Measurements from ENCODE around the gene STAU1.
A peak's percentile ranks its signal among the peaks of the same experiment; 100 is the strongest.

STAU1 gene

DNA sequence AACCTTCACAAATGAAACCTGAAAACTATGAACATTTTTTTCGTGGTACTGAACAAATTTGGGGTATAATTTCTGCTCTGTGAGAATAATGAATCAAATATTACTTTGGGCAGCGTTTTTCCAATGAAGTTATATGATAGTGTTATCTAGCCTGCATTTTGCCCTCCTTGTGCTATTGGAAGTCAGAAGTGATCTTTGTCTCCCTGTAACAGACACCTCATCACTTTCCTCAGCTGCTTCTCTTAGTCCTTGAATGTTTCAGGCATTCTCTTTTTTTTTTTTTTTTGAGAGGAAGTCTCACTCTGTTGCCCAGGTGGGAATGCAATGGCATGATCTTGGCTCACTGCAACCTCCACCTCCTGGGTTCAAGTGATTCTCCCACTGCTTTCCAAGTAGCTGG lies 41.2 kb upstream of the STAU1 start:
- no peaks in the 10 kb centered on the region for H3K79me2 ChIP-seq (ENCODE audit: control insufficient read depth, insufficient read depth, low read length, poor library complexity)
- H3K4me1 ChIP-seq (ENCODE audit: control insufficient read depth in 1 of 2, insufficient read depth in 2 of 2, low read length in 2 of 2) = peaks cover 11 to 18% of the 10 kb centered on the region in 2 experiments
- no peak overlapping the region for H3K23ac ChIP-seq (ENCODE audit: low read length)
- no peak overlapping the region for H2BK120ac ChIP-seq (ENCODE audit: insufficient read depth, low read length, poor library complexity)
- no peak overlapping the region for H3K4me3 ChIP-seq (ENCODE audit: low read depth, low read length)
- peaks cover 45 to 52% of the 10 kb centered on the region in 2 experiments for H3K36me3 ChIP-seq (ENCODE audit: control insufficient read depth in 1 of 2, insufficient read depth in 2 of 2, low read length in 2 of 2)
- H3K4ac ChIP-seq (ENCODE audit: low read depth, low read length) = no peak overlapping the region
- H3K14ac ChIP-seq (ENCODE audit: low read length) = no peak overlapping the region
- no peak overlapping the region for H2AFZ ChIP-seq (ENCODE audit: insufficient read depth, low read length, poor library complexity)
- H4K8ac ChIP-seq (ENCODE audit: low read depth, low read length) = no peak overlapping the region
- no peak overlapping the region for H2AK5ac ChIP-seq (ENCODE audit: low read length)
- H3K27me3 ChIP-seq (ENCODE audit: insufficient read depth, low read length) = no peaks in the 10 kb centered on the region
- no peak overlapping the region for H3K9ac ChIP-seq (ENCODE audit: low read length)
- no peak overlapping the region for H3K4me2 ChIP-seq (ENCODE audit: low read length)
- no CpG with 5 or more reads among the region's 2 CpGs for WGBS (ENCODE audit: extremely low coverage, insufficient coverage, insufficient read length)
- H4K12ac ChIP-seq (ENCODE audit: low read depth, low read length) = no peak overlapping the region
- no peak overlapping the region for H3K18ac ChIP-seq (ENCODE audit: low read length)
- H3K27ac ChIP-seq (ENCODE audit: low read depth, low read length) = no peak overlapping the region
- H4K91ac ChIP-seq (ENCODE audit: low read depth, low read length) = no peak overlapping the region
- H2BK5ac ChIP-seq (ENCODE audit: low read depth, low read length, poor library complexity) = no peak overlapping the region
- H3K79me1 ChIP-seq (ENCODE audit: low read length) = peaks cover 6% of the 10 kb centered on the region
- DNase-seq = no peak
- H2BK12ac ChIP-seq (ENCODE audit: low read length) = no peak overlapping the region
- peaks cover 4% of the 10 kb centered on the region for H3K9me3 ChIP-seq (ENCODE audit: insufficient read depth, low read depth, low read length)

- Histone ChIP-seq H3K27me3 (ENCODE audit: insufficient read depth, low read length) (no peaks in the 10 kb centered on the region), H3K27ac (ENCODE audit: low read depth, low read length) (no peak overlapping the region), H2BK5ac (ENCODE audit: low read depth, low read length, poor library complexity) (no peak overlapping the region), H3K4me3 (ENCODE audit: low read depth, low read length) (no peak overlapping the region), H3K23ac (ENCODE audit: low read length) (no peak overlapping the region), H3K79me1 (ENCODE audit: low read length) (peaks cover 6% of the 10 kb centered on the region), H2AK5ac (ENCODE audit: low read length) (no peak overlapping the region), H3K4me1 (ENCODE audit: control insufficient read depth in 1 of 2, insufficient read depth in 2 of 2, low read length in 2 of 2) (peaks cover 11 to 18% of the 10 kb centered on the region in 2 experiments), H3K4ac (ENCODE audit: low read depth, low read length) (no peak overlapping the region), H2AFZ (ENCODE audit: insufficient read depth, low read length, poor library complexity) (no peak overlapping the region), H4K12ac (ENCODE audit: low read depth, low read length) (no peak overlapping the region), H3K18ac (ENCODE audit: low read length) (no peak overlapping the region), H3K79me2 (ENCODE audit: control insufficient read depth, insufficient read depth, low read length, poor library complexity) (no peaks in the 10 kb centered on the region), H3K36me3 (ENCODE audit: control insufficient read depth in 1 of 2, insufficient read depth in 2 of 2, low read length in 2 of 2) (peaks cover 45 to 53% of the 10 kb centered on the region in 2 experiments), H4K91ac (ENCODE audit: low read depth, low read length) (no peak overlapping the region), H3K4me2 (ENCODE audit: low read length) (no peak overlapping the region), H3K9me3 (ENCODE audit: insufficient read depth, low read depth, low read length) (peaks cover 4% of the 10 kb centered on the region), H3K14ac (ENCODE audit: low read length) (no peak overlapping the region), H4K8ac (ENCODE audit: low read depth, low read length) (no peak overlapping the region), H3K9ac (ENCODE audit: low read length) (no peak overlapping the region), H2BK120ac (ENCODE audit: insufficient read depth, low read length, poor library complexity) (no peak overlapping the region), H2BK12ac (ENCODE audit: low read length) (no peak overlapping the region)
- DNase-seq = no peak
- WGBS (ENCODE audit: extremely low coverage, insufficient coverage, insufficient read length) = no CpG with 5 or more reads among the region's 9 CpGs
Measured at GRCh38 chr20:49228676-49229075, 40.5 kb upstream of the STAU1 start.

- no peak overlapping the region for H3K14ac ChIP-seq (ENCODE audit: low read length)
- H3K79me2 ChIP-seq (ENCODE audit: control insufficient read depth, insufficient read depth, low read length, poor library complexity) = no peaks in the 10 kb centered on the region
- H2BK12ac ChIP-seq (ENCODE audit: low read length) = no peak overlapping the region
- H4K91ac ChIP-seq (ENCODE audit: low read depth, low read length) = no peak overlapping the region
- H4K12ac ChIP-seq (ENCODE audit: low read depth, low read length) = no peak overlapping the region
- H3K23ac ChIP-seq (ENCODE audit: low read length) = no peak overlapping the region
- H3K27me3 ChIP-seq (ENCODE audit: insufficient read depth, low read length) = no peaks in the 10 kb centered on the region
- no peak overlapping the region for H3K18ac ChIP-seq (ENCODE audit: low read length)
- H3K4me1 ChIP-seq (ENCODE audit: control insufficient read depth in 1 of 2, insufficient read depth in 2 of 2, low read length in 2 of 2) = peaks cover 8 to 9% of the 10 kb centered on the region in 2 experiments
- H2BK120ac ChIP-seq (ENCODE audit: insufficient read depth, low read length, poor library complexity) = no peak overlapping the region
- H3K36me3 ChIP-seq (ENCODE audit: control insufficient read depth in 1 of 2, insufficient read depth in 2 of 2, low read length in 2 of 2) = peaks cover 51 to 60% of the 10 kb centered on the region in 2 experiments
- no peak overlapping the region for H3K4me3 ChIP-seq (ENCODE audit: low read depth, low read length)
- peaks cover 6% of the 10 kb centered on the region for H3K79me1 ChIP-seq (ENCODE audit: low read length)
- H3K9me3 ChIP-seq (ENCODE audit: insufficient read depth, low read depth, low read length) = peaks cover 4% of the 10 kb centered on the region
- WGBS (ENCODE audit: extremely low coverage, insufficient coverage, insufficient read length) = no CpG with 5 or more reads among the region's 7 CpGs
- no peak overlapping the region for H3K4me2 ChIP-seq (ENCODE audit: low read length)
- H4K8ac ChIP-seq (ENCODE audit: low read depth, low read length) = no peak overlapping the region
- H3K4ac ChIP-seq (ENCODE audit: low read depth, low read length) = no peak overlapping the region
- H3K9ac ChIP-seq (ENCODE audit: low read length) = no peak overlapping the region
- no peak overlapping the region for H2BK5ac ChIP-seq (ENCODE audit: low read depth, low read length, poor library complexity)
- H2AFZ ChIP-seq (ENCODE audit: insufficient read depth, low read length, poor library complexity) = no peak overlapping the region
- H3K27ac ChIP-seq (ENCODE audit: low read depth, low read length) = no peak overlapping the region
- no peak overlapping the region for H2AK5ac ChIP-seq (ENCODE audit: low read length)
- no peak for DNase-seq
Measured at GRCh38 chr20:49225896-49226295, 37.8 kb upstream of the STAU1 start.

GRCh38 chr20:49219924-49220831 lies 32.0 kb upstream of the STAU1 start:
- no CpG with 5 or more reads among the region's 28 CpGs for WGBS (ENCODE audit: extremely low coverage, insufficient coverage, insufficient read length)
- peaks cover 11% of the 10 kb centered on the region for H3K79me2 ChIP-seq (ENCODE audit: control insufficient read depth, insufficient read depth, low read length, poor library complexity)
- peaks cover 5 to 11% of the 10 kb centered on the region in 2 experiments for H3K4me1 ChIP-seq (ENCODE audit: control insufficient read depth in 1 of 2, insufficient read depth in 2 of 2, low read length in 2 of 2)
- peaks cover 29 to 33% of the 10 kb centered on the region in 2 experiments for H3K36me3 ChIP-seq (ENCODE audit: control insufficient read depth in 1 of 2, insufficient read depth in 2 of 2, low read length in 2 of 2)
- H3K9ac ChIP-seq (ENCODE audit: low read length) = peak overlapping the region; percentile 87
- H4K12ac ChIP-seq (ENCODE audit: low read depth, low read length) = no peak overlapping the region
- H2BK12ac ChIP-seq (ENCODE audit: low read length) = no peak overlapping the region
- peak overlapping the region; percentile 90 for H3K4me3 ChIP-seq (ENCODE audit: low read depth, low read length)
- no peak overlapping the region for H3K27ac ChIP-seq (ENCODE audit: low read depth, low read length)
- H3K4ac ChIP-seq (ENCODE audit: low read depth, low read length) = peak overlapping the region; percentile 28
- H3K4me2 ChIP-seq (ENCODE audit: low read length) = peak overlapping the region; percentile 80
- H3K18ac ChIP-seq (ENCODE audit: low read length) = no peak overlapping the region
- peak overlapping the region; percentile 30 for H2AFZ ChIP-seq (ENCODE audit: insufficient read depth, low read length, poor library complexity)
- DNase-seq = no peak
- no peak overlapping the region for H2BK120ac ChIP-seq (ENCODE audit: insufficient read depth, low read length, poor library complexity)
- H4K91ac ChIP-seq (ENCODE audit: low read depth, low read length) = peak overlapping the region; percentile 31
- no peaks in the 10 kb centered on the region for H3K27me3 ChIP-seq (ENCODE audit: insufficient read depth, low read length)
- H3K79me1 ChIP-seq (ENCODE audit: low read length) = peaks cover 6% of the 10 kb centered on the region
- H4K8ac ChIP-seq (ENCODE audit: low read depth, low read length) = no peak overlapping the region
- no peak overlapping the region for H2AK5ac ChIP-seq (ENCODE audit: low read length)
- no peak overlapping the region for H3K14ac ChIP-seq (ENCODE audit: low read length)
- H3K9me3 ChIP-seq (ENCODE audit: insufficient read depth, low read depth, low read length) = no peaks in the 10 kb centered on the region
- H3K23ac ChIP-seq (ENCODE audit: low read length) = no peak overlapping the region
- no peak overlapping the region for H2BK5ac ChIP-seq (ENCODE audit: low read depth, low read length, poor library complexity)
